Endometrial microvascular endothelial cells (primary cell): ENCODE measurements around the gene INPP5B. TPM values are rescaled to one million over a fixed set of nuclear protein-coding genes. Genes with fewer than 3 reads are reported as not detected.

Experiments used
- in situ Hi-C: cut with HindIII; loops from 2 replicates; pipeline ENCODE4 v1.10.0; 2017; ENCODE audit warnings: low sequenced_read_pairs, low pct_unique_long_range_greater_than_20kb; ENCODE audit errors: inconsistent ontology term
- total RNA-seq: library from RNA; depleted of rRNA; stranded (reverse); fragments of >200 nt; gene quantifications from one replicate; pipeline ENCODE4 v1.2.3, GENCODE V29; 2015; ENCODE audit errors: inconsistent ontology term

The INPP5B gene
- total RNA-seq, 1 donor from 2014 or later: 13.1 TPM

DNA sequence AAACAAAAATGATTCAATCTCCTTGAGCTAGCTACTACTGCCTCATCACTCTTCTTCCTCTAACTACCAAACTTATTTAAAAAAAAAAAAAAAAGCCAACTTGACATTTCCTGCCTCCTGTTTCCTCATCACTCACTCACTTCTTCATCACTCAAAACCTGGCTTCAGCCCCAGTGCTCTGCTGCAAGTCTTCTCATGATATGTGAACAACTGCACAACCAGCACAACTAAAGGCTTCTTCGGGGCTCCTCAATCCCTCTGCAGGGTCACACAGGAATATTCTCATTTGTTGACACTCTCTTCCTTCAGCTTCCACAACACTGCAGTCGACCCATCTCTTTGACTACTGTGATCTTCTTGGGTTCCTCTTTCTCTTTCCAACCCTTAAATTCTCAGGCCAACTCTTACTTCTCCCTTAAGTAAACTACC lies 95.1 kb downstream of the INPP5B start:
- in situ Hi-C loops: no loop called here

DNA sequence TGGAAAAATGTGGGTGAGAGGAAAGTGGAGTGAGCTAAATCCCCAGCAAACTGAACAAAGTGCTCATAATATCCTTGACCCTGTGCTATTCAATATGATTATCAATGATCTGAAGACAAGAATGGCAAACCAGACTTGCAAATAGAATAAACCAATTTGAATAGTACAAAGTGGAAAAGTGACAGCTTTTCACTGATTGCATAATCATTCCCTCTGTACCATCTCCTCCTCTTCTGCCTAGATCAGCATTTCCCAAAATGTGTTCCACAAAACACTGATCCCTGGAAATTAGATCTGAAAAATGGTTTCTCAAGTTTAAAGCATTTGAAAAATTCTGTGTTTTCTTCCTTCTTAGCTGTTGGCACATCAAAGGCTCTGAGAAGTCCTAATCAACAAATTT lies 95.6 kb downstream of the INPP5B start:
- in situ Hi-C loops: no loop called here

DNA sequence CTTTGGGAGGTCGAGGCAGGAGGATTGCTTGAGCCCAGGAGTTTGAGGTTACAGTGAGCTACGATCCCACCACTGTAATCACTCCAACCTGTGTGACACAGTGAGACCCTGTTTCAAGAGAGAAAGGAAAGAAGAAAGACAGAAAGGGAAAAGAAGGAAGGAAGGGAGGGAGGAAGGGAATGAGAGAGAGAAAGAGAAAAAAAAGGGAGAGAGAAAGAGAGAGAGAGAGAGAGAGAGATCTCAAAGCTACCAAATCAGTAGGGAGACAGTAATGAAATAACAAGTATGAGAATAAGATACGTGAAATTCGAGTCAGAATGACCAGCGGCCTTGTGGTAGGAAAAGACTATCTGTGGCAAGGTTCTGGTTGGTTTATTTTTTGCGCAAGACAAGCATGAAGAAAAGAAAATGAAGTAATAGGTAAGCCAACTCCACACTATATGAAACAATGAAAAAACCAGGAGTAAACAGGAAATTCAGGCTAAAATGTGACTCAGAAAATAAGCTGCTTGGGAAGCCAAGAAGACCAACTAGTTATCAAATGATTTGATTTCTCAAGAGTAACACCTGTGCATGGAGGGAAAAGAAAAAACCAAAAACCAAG lies 96.4 kb downstream of the INPP5B start:
- in situ Hi-C loops: no loop called here

DNA sequence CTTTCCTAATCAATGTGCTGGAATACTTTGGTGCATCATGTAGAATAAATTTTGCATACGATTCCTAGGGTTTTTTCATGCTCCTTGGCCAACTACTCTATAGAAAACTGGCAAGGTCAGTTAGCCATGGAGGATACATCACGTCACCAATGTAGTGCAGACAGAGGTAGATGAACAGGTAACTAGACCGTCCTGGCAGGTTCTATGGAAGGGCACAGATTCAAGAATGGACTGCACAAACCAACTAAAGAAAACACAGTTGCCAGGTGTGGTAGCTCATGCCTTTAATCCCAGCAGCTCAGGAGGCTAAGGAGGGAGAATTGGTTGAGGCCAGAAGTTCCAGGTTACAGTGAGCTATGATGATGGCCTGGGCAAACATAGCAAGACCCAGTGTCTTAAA lies 97.4 kb downstream of the INPP5B start:
- in situ Hi-C loops: no loop called here

DNA sequence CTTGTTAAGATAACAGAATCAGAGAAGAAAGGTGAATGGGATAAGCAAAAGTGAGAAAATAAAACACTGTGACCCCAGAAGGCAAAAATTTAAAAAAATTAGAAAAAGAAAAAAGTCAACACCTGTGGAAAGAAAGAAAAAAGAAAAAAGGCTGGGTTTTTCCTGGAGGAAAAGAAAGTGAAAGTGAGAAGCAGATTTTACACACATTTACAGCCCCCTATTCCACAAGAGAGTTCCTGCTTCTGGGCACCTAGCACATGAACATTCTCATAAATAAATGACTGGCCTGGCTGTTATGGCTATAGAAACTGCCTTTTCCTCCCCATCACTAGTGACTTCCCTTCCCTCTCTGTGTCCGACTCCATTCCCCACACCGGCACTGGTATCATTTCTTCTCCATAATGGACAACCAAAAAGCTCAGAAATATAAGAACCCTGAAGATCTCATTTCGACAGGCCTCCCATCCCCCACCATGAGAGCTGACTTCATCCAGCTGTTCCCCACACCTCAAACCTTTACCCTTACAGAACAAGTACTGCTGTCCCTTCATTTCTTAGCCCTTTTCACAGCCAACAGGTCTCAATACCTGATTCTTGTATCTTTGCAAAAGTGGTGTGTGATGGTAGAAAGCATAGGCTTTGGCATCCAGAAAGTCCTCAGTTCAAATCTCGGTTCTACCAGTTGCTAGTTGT lies 100.1 kb downstream of the INPP5B start:
- in situ Hi-C loops: no loop called here

DNA sequence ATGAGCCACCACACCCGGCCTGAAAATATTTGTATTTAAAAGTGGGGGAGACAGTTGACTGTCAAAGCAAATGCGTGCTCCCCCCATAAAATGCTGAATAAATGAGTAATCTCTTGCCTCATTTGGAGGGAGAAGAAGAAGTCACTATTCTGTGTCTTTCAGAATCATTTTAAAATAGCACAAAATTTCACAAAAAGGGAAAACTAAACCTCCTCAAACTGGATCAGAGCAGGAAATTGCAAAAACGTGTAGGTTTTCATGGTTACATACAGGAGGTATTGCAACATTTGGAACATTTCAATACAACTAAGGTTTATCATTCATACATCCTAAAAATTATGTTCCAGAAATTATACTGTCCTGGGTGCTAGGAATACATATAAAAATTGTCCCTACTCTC lies 101.1 kb downstream of the INPP5B start:
- in situ Hi-C loops: no loop called here

DNA sequence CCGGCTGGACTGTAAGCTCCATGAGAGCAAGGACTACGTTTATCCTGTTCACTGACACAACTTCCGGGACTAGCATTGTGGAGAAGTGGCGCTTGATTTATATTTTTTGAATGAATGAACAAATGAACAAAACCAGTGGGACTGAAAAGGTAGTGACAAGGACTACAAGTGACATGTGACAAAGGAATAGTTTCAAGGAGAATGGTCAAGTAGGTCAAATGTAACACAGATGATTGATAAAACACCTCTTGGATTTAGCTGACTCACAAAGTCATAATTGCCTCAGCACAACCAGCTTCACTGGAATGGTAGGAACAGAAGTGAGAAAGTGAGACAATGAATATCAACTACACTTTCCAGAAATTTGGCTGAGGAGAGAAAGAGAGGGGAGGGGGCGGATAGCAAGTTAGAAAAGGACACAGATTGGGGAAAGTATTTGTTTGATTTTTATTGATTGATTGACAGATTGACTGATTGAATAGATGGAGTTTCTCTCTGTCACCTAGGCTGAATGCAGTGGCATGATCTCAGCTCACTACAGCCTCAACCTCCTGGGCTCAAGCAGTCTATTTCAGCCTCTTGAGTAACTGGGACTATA lies 101.7 kb downstream of the INPP5B start:
- in situ Hi-C loops: no loop called here

DNA sequence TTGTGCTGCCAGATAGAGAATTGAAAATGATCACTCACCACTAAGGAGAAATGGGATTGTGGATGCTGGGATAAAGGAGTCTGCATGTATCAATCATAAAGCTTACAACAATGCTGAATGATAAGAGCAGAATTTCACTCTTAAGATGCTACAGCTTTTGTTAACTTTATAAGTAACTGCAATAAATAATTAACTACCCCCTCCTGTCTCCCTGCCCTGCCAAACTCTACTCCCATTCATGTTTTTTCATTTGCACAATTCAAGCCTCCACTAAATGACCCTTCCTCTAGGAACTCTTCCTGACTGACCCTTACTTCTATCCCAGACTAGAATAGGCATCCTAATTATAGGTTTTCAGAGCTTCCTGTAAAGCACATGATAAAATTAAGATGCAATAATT lies 102.3 kb downstream of the INPP5B start:
- in situ Hi-C loops: no loop called here

DNA sequence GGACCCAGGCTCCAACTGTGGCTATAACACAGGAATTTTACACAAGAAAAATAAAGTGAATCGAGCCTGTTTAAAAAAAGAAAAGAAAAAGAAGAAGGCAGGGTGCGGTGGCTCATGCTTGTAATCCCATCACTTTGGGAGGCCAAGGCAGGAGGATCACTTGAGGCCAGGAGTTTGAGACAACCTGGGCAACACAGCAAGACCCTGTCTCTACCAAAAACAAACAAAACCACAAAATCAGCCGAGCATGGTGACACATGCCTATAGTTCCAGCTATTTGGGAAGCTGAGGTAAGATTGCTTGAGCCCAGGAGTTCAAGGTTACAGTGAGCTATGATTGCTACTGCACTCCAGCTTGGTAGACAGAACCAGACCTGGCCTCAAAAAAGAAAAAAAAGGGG lies 105.2 kb downstream of the INPP5B start:
- in situ Hi-C loops: no loop called here

DNA sequence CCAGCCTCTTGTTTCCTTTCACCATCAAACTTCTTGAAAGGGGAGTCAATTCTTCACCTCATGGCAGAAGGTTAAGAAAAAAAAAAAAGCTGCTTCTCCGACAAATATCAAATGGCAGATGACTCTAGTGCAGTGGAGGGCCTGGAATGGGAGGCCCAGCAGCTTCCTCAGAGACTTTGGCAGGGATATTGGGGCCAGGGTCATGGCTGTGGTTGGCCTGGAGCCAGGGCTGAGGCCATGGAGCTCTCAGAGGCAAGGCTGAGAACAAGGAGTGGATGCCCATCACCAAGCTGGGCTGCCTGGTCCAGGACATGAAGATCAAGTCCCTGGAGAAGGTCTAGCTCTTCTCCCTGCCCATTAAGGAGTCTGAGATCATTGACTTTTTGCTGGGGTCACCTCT lies 106.1 kb downstream of the INPP5B start:
- in situ Hi-C loops: no loop called here

DNA sequence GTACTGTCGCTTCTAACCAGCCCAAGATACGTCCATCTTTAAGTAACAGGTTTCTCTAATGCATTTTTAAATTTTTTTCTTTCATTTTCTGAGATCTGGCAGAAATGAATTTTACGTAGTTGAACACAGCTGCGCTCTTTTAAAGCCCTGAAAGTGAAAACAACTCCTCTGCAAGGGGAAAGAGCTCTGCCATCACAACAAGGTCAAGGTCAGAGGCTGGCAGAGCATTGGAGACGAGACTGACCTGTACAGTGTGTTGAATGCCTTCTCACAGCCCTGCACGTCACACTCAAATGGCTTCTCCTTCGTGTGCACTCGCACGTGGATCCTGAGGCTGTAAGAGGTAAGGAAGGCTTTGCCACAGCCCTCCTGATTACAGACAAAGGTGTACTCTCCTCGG lies 107.2 kb downstream of the INPP5B start:
- in situ Hi-C loops: no loop called here

DNA sequence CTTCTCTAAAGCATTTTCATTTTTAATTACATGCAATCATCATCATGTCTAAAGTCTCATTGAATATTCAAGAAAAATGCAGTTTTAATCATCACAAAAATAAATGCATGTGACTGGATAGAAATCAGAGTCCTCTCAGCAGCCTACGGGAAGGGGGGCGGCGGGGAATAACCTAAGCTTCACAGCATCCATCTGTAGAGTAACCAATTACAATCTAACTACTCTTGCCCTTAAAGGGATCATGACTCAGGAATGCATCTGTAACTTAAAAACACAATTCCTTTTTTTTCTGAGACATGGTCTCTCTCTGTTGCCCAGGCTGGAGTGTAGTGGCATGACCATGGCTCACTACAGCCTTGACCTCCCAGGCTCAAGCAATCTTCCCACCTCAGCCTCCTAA lies 110.1 kb downstream of the INPP5B start:
- in situ Hi-C loops: no loop called here

DNA sequence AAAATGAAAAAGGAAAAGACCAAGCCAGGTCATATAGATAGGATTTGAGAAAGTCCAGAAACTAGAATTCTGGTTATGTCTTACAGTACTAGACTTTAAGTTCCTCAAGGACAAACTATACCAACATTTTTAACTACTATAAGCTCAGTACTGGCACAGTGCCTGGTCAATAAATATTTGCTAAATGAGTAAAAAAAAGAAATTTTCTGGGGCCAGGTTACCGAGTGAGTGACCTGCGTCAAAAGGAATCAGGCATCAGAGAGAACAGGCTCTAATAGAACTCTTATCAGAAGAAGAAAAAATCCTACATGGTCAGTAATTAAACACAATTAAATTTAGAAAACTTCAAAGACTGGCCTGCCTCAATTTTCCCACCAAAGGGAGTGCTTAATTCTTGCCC lies 115.0 kb downstream of the INPP5B start:
- in situ Hi-C loops: no loop called here

DNA sequence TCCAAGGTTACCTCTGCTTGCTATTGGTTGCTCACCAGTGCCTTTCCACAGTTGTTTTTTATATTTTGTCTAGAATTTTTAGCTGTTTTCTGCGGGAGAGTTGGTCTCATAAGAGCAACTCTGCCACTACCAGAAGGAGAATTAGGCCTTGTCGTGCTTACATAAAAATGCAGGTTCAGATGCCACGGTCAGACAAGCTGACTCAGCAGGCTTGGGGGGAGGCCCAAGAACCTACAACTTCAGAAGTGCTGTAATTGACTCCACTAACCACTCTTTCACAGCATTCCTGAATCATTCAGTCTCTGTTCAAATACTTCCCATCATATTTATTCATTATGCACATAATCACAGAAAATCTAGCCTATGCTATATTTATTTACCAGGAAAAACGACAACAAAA lies 115.7 kb downstream of the INPP5B start:
- in situ Hi-C loops: no loop called here

DNA sequence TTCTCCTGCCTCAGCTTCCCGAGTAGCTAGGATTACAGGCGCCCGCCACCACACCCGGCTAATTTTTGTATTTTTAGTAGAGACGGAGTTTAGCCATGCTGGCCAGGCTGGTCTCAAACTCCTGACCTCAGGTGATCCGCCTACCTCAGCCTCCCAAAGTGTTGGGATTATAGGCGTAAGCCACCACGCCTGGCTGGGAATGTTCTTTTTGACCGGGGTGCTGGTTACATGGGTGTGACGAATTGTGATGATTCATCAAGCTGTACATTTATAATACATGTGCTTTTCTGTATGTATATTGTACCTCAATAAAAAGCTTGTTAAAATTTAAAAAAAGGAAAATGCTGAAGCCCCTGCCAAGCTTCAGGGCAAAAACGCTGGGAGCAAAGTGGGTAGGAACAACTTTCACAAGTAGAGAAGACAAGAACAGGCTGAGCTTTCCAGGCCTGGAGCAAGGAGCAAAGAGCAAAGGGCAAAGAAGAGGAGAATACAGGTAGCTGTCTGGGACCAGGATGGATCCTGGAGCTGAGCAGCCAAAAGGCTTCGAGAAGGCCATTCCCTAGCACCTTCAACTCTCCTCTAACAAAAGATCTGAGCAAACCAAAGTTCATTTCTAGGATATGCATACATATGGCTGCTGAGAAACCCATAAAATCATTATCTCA lies 118.3 kb downstream of the INPP5B start:
- in situ Hi-C loops: no loop called here

DNA sequence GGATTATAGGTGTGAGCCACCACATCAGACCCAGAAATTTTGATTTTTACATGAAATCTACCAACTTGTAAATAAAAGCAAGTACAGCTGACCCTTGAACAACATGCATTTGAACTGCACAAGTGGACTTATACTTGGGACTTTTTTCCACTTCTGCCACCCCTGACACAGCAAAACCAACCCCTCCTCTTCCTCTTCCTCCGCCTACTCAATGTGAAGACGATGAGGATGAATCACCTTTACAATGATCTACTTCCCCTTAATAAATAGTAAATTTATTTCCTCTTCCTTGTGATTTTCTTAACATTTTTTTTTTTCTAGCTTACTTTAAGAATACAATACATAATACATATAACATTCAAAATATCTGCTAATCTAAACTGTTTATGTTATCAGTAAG lies 121.3 kb downstream of the INPP5B start:
- in situ Hi-C loops: no loop called here

DNA sequence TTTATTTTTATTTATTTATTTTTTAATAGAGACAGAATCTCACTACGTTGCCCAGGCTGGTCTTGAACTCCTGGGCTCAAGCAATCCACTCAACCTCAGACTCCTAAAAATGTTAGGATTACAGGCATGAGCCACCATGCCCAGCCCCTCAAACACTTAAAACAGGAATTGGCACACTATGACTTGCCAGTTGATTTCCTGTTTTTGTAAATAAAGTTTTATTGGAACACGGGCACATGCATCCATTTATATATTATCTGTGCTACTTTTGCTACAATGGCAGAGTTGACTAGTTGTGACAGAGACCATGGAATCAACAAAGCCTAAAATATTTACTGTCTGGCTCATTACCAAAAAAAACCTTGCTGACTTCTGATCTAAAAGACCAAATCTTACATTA lies 122.9 kb downstream of the INPP5B start:
- in situ Hi-C loops: no loop called here

DNA sequence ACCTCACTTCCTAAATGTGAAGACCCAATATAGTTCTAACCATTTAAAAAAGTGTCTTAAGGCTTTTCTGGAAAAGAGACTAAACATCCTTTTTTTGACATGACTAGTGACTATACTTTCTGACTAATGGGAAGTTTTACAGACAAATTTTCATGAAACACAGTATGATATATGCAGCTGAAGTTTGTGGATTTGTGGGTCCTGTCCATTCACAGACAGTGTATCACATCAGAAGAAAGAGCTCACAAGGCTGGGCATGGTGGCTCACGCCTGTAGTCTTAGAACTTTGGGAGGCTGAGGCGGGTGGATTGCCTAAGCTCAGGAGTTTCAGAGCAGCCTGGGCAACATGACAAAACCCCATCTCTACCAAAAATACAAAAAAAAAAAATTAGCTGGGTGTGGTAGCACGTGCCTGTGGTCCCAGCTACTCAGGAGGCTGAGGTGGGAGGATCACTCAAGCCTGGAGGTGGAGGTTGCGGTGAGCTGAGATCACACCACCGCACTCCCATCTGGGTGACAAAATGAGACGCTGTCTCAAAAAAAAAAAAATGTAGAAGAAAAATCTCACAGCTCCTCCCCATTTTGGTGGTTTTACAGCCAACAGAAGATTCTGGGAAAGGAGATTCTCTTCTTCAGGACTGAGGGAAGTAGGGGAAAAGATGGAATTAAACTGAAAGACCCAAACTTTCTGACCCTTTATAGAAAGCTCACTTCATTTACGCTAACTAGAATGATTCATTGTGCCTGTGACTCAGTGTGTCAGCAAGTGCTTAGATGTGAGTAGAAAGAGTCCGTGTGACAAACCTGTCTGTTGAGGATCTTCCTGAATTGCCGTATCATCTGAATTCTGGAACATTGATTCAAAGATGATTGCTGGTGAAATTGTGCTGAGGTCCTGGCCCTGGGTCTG lies 123.7 kb downstream of the INPP5B start:
- in situ Hi-C loops: no loop called here

DNA sequence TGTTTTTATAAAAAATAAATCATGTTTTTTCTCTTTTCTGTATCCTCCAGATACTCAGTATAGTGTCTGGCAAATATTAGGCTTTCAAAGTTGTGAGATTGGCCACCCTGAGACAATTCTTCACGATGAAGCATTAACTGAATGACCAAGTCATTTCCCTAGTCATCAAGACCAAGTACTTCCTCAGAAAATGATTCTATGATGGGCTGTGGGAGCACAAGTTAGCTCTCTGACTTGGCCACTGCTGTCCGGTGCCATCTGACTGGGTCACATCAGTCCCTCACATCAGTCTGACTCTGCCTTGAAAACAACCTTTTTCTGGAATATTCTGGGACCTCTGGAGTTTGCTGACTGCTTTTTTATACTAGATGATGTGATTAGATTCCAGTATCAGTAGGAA lies 125.4 kb downstream of the INPP5B start:
- in situ Hi-C loops: no loop called here
